PC-3 (cell line): ENCODE data around the gene POGLUT2. TPM values are rescaled to one million over a fixed set of nuclear protein-coding genes. Genes with fewer than 3 reads are reported as not detected.

Source experiments
- ATAC-seq: fragments of 200-7000 bp; cut with Tn5 transposase; 2 replicates; pipeline ENCODE4 v1.9.1; 2020; ENCODE audit warnings: mild to moderate bottlenecking, moderate library complexity
- Bru-seq: library from RNA; stranded (reverse); fragments of 400-500 nt; gene quantifications from one replicate; lab custom pipeline; 2021; lab: Mats Ljungman, UMichigan
- BruChase-seq, 2 experiments: library from RNA; stranded (reverse); fragments of 400-500 nt; gene quantifications; one replicate each; lab custom pipeline; 2021; lab: Mats Ljungman, UMichigan
- BruUV-seq: library from RNA; stranded (reverse); fragments of 400-500 nt; replicated peaks from 2 replicates; lab custom pipeline; 2021; lab: Mats Ljungman, UMichigan
- CTCF ChIA-PET: fragments of 300-600 bp; sonication (Branson Sonifier 250); formaldehyde crosslinking; loops from one replicate; lab custom pipeline; 2022; ENCODE audit warnings: antibody characterized with exemption; lab: Charles Lee
- POLR2A ChIA-PET: fragments of 300-600 bp; sonication (Branson Sonifier 250); formaldehyde crosslinking; loops from one replicate; lab custom pipeline; 2022; ENCODE audit warnings: antibody characterized with exemption; ENCODE audit not compliant: unreplicated experiment; lab: Charles Lee
- DNase-seq: peaks from one replicate; pipeline ENCODE4 v3.0.0-alpha.2; 2015
- H2AFZ ChIP-seq: fragments of 300-600 bp; sonication (generic); 2 replicates; pipeline ENCODE4 v1.6.0; 2016; ENCODE audit warnings: antibody characterized with exemption, low read length
- H3F3A ChIP-seq: fragments of 300-600 bp; sonication (generic); one replicate; pipeline ENCODE4 v1.6.0; 2017; ENCODE audit warnings: antibody characterized with exemption, low read length, control low read depth, mild to moderate bottlenecking; ENCODE audit not compliant: unreplicated experiment
- H3K27ac ChIP-seq: fragments of 300-600 bp; sonication (generic); 2 replicates; pipeline ENCODE4 v1.5.1; 2016; ENCODE audit warnings: mild to moderate bottlenecking, low read length
- H3K27me3 ChIP-seq: fragments of 300-600 bp; sonication (generic); 2 replicates; pipeline ENCODE4 v1.6.1; 2016; ENCODE audit warnings: low read length, mixed read lengths
- H3K36me3 ChIP-seq: fragments of 300-600 bp; sonication (generic); 2 replicates; pipeline ENCODE4 v1.6.1; 2016; ENCODE audit warnings: low read depth, mixed run types, low read length, mixed read lengths
- H3K4me1 ChIP-seq: fragments of 300-600 bp; sonication (generic); 2 replicates; pipeline ENCODE4 v1.5.1; 2016; ENCODE audit warnings: low read length; ENCODE audit not compliant: insufficient read depth
- H3K4me2 ChIP-seq: fragments of 300-600 bp; sonication (generic); 2 replicates; pipeline ENCODE4 v1.6.0; 2016; ENCODE audit warnings: low read length
- H3K4me3 ChIP-seq: fragments of 300-600 bp; sonication (generic); 2 replicates; pipeline ENCODE4 v1.5.1; 2016; ENCODE audit warnings: mild to moderate bottlenecking, low read length, mixed read lengths
- H3K79me2 ChIP-seq: fragments of 300-600 bp; sonication (generic); 2 replicates; pipeline ENCODE4 v1.6.1; 2017; ENCODE audit warnings: low read length, mixed read lengths
- H3K9ac ChIP-seq: fragments of 300-600 bp; sonication (generic); 2 replicates; pipeline ENCODE4 v1.6.0; 2016; ENCODE audit warnings: mild to moderate bottlenecking, low read length
- H3K9me2 ChIP-seq: fragments of 300-600 bp; sonication (generic); replicated peaks from 2 replicates; pipeline ENCODE4 v1.6.1; 2016; ENCODE audit warnings: mixed run types, low read length, mixed read lengths
- H3K9me3 ChIP-seq: fragments of 300-600 bp; sonication (generic); 2 replicates; pipeline ENCODE4 v1.6.1; 2016; ENCODE audit warnings: low read length, mixed read lengths
- H4K20me1 ChIP-seq: fragments of 300-600 bp; sonication (generic); 2 replicates; pipeline ENCODE4 v1.6.1; 2016; ENCODE audit warnings: low read length, mixed read lengths
- CTCF ChIP-seq: fragments of 300-600 bp; sonication (generic); conservative IDR thresholded peaks from 2 replicates; pipeline ENCODE4 v1.5.1; 2017; ENCODE audit warnings: antibody characterized with exemption, low read depth, mild to moderate bottlenecking, low read length
- EZH2 ChIP-seq: fragments of 300-600 bp; sonication (generic); IDR thresholded peaks from one replicate; pipeline ENCODE4 v1.6.1; 2017; ENCODE audit warnings: antibody characterized with exemption, mild to moderate bottlenecking, low read length; ENCODE audit not compliant: unreplicated experiment
- EZH2phosphoT487 ChIP-seq: fragments of 300-600 bp; sonication (generic); IDR thresholded peaks from 2 replicates; pipeline ENCODE4 v1.6.1; 2018; ENCODE audit warnings: mild to moderate bottlenecking, antibody characterized with exemption, low read length, borderline replicate concordance
- intact Hi-C: fragments of 100-400 bp; cut with micrococcal nuclease; formaldehyde crosslinking; loops from 2 replicates; pipeline ENCODE4 v1.9.0; 2023
- long read RNA-seq: library from polyadenylated mRNA; unstranded; transcript quantifications from one replicate; pipeline ENCODE4 v2.0.0, GENCODE V29; 2021; ENCODE audit not compliant: unreplicated experiment
- total RNA-seq: library from RNA; depleted of rRNA; stranded (reverse); fragments of >200 nt; gene quantifications from 2 replicates; pipeline ENCODE4 v1.2.3, GENCODE V29; 2014; rRNA removed

POGLUT2 gene
- total RNA-seq: 4.5 and 6.7 TPM in 2 replicates
- Bru-seq, nascent RNA: percentile 46 among the genes with signal in this experiment
- percentile 56 among the genes with signal in this experiment for BruChase-seq, experiment 1, labeled RNA remaining after a 6-hour chase
- percentile 54 among the genes with signal in this experiment for BruChase-seq, experiment 2, labeled RNA remaining after a 2-hour chase
- long read RNA-seq, transcript KDELC1-201 (10 exons, 2,060 nt): major isoform, 10 of 16 reads
- long read RNA-seq, partial matches to known transcripts: 6 of 16 reads
- long read RNA-seq, other reads (novel, unspliced or antisense): 0 of 16 reads

- no peaks in the 10 kb centered on the region for H3K4me1 ChIP-seq
- CTCF ChIA-PET: no interaction called here
These were observed at the start of gene POGLUT2, which contains the start of gene BIVM for GRCh38 chr13:102798581-102799425. Gene POGLUT2, minus strand, starts transcription at chr13:102798976. Its CDS starts 306 bp downstream, at chr13:102798670. Gene BIVM, plus strand, starts transcription at chr13:102799119. Its CDS starts 8,149 bp downstream, at chr13:102807268.

GRCh38 chr13:102847272-102848234 lies 48.8 kb upstream of the POGLUT2 start:
- H3K27me3 ChIP-seq: no peaks in the 10 kb centered on the region
- H3K79me2 ChIP-seq: peaks cover 32% of the 10 kb centered on the region
- BruUV-seq: no TSS peak
- DNase-seq (peak; percentile 26), ATAC-seq (no peak)
- H3K4me2 ChIP-seq: peak overlapping the region; percentile 89
- peak overlapping the region; percentile 95 for H3K4me3 ChIP-seq
- peak overlapping the region; percentile 82 for H3K9ac ChIP-seq
- POLR2A ChIA-PET: no interaction called here
- no peaks in the 10 kb centered on the region for H4K20me1 ChIP-seq
- intact Hi-C loops: loop anchor here (1.0 kb wide), 5 partner anchors 13 to 267 kb away; partner anchors contain the start of gene POGLUT2
- no peaks in the 10 kb centered on the region for H3K9me3 ChIP-seq
- H3K27ac ChIP-seq: no peak overlapping the region
- H3K4me1 ChIP-seq: 0 out of 2 replicates have a peak, but pooled peaks cover 6% of the 10 kb centered on the region
- H3K36me3 ChIP-seq: no peaks in the 10 kb centered on the region
- no peaks in the 10 kb centered on the region for H3K9me2 ChIP-seq
- CTCF ChIA-PET: no interaction called here
- TF ChIP-seq EZH2phosphoT487 (no peak), CTCF (peak; percentile 71)
- H2AFZ ChIP-seq: peak overlapping the region; percentile 93
- no peaks in the 10 kb centered on the region for H3F3A ChIP-seq

More at GRCh38 chr13:102798581-102799425, at the start of gene POGLUT2, which contains the start of gene BIVM:
- H3K79me2 ChIP-seq: peaks cover 35% of the 10 kb centered on the region
- no peaks in the 10 kb centered on the region for H3K36me3 ChIP-seq
- H2AFZ ChIP-seq: peak within 1 kb of the TSS; percentile 100
- intact Hi-C loops: loop anchor here (1.0 to 2.0 kb wide), 3 partner anchors 26 to 219 kb away; partner anchors contain the start of gene TEX30
- DNase-seq (peak; percentile 92), ATAC-seq (peak; percentile 87)
- no peaks in the 10 kb centered on the region for H3K9me3 ChIP-seq
- no TSS peak for BruUV-seq
- peak within 1 kb of the TSS; percentile 96 for H3K4me2 ChIP-seq
- POLR2A ChIA-PET: interaction anchor here (0.6 kb wide), 1 partner anchor 22 kb away, joined by 3 read pairs; no protein-coding TSS in a partner anchor
- no peaks in the 10 kb centered on the region for H3K9me2 ChIP-seq
- no peaks in the 10 kb centered on the region for H3F3A ChIP-seq
- no peaks in the 10 kb centered on the region for H4K20me1 ChIP-seq
- no peak within 1 kb of the TSS for H3K27ac ChIP-seq
- H3K9ac ChIP-seq: peak within 1 kb of the TSS; percentile 77
- TF ChIP-seq EZH2: no peak
- no peak for TF ChIP-seq CTCF
- no peak for TF ChIP-seq EZH2phosphoT487
- peak within 1 kb of the TSS; percentile 85 for H3K4me3 ChIP-seq
- H3K27me3 ChIP-seq: no peaks in the 10 kb centered on the region
